NCI-H1092 treated with DMSO at 0.1 percent for 48 hours (cell line): ENCODE data around the gene PPP3R1.

ENCODE experiments used
- DNase-seq: peaks from one replicate; lab custom pipeline; 2025; lab: John Stamatoyannopoulos, UW

Gene PPP3R1

GRCh38 chr2:68252400-68253218, at the start of gene PPP3R1:
Gene PPP3R1 (minus strand): TSS chr2:68252532. CDS start chr2:68252127, 405 bp downstream.
- DNase-seq, result peak; percentile 88

- no peak for DNase-seq
Observed at GRCh38 chr2:68295516-68295915, 43.2 kb upstream of the PPP3R1 start.

GRCh38 chr2:68294913-68295312, 42.6 kb upstream of the PPP3R1 start:
- no peak for DNase-seq

- no peak for DNase-seq
Observed at GRCh38 chr2:68294187-68294586, 41.9 kb upstream of the PPP3R1 start.

- no peak for DNase-seq
Observed at GRCh38 chr2:68293755-68294154, 41.4 kb upstream of the PPP3R1 start.

GRCh38 chr2:68293024-68293423, 40.7 kb upstream of the PPP3R1 start:
- no peak for DNase-seq

- peak; percentile 12 for DNase-seq
Observed at GRCh38 chr2:68292108-68292710, 39.9 kb upstream of the PPP3R1 start.

GRCh38 chr2:68291314-68291713, 39.0 kb upstream of the PPP3R1 start:
- DNase-seq, result no peak

- DNase-seq, result no peak
Observed at GRCh38 chr2:68290901-68291300, 38.6 kb upstream of the PPP3R1 start.

GRCh38 chr2:68287580-68288441, 35.5 kb upstream of the PPP3R1 start:
- no peak for DNase-seq

- DNase-seq, result no peak
Observed at GRCh38 chr2:68284896-68285295, 32.6 kb upstream of the PPP3R1 start.

- DNase-seq, result no peak
Observed at GRCh38 chr2:68283419-68283812, 31.1 kb upstream of the PPP3R1 start.

- DNase-seq, result peak; percentile 27
Observed at GRCh38 chr2:68282811-68283418, 30.6 kb upstream of the PPP3R1 start.

- no peak for DNase-seq
Observed at GRCh38 chr2:68280796-68281195, 28.5 kb upstream of the PPP3R1 start.

GRCh38 chr2:68280348-68280747, 28.0 kb upstream of the PPP3R1 start:
- no peak for DNase-seq

GRCh38 chr2:68279691-68280090, 27.4 kb upstream of the PPP3R1 start:
- DNase-seq, result peak; percentile 55

GRCh38 chr2:68278169-68278568, 25.8 kb upstream of the PPP3R1 start:
- DNase-seq, result no peak

- no peak for DNase-seq
Observed at GRCh38 chr2:68274022-68274421, 21.7 kb upstream of the PPP3R1 start.

- DNase-seq, result no peak
Observed at GRCh38 chr2:68272246-68272994, 20.1 kb upstream of the PPP3R1 start.

GRCh38 chr2:68266655-68267054, 14.3 kb upstream of the PPP3R1 start:
- no peak for DNase-seq

GRCh38 chr2:68263632-68264031, 11.3 kb upstream of the PPP3R1 start:
- no peak for DNase-seq
